ENCODE measurements around the gene VANGL2.

Gene VANGL2

GRCh38 chr1:160370561-160371345 is 29.6 kb upstream of the VANGL2 start:
- no peak overlapping the region for H3K27ac ChIP-seq
- TF ChIP-seq CTCF (conservative IDR thresholded peaks at IDR 0.05) (no peak), ZFX (IDR thresholded peaks at IDR 0.05) (no peak)

- TF ChIP-seq ZFX (IDR thresholded peaks at IDR 0.05) (no peak), CTCF (conservative IDR thresholded peaks at IDR 0.05) (no peak)
- H3K27ac ChIP-seq: no peak overlapping the region
Observed at GRCh38 chr1:160371346-160371631, 29.1 kb upstream of the VANGL2 start.

GRCh38 chr1:160371756-160372155 is 28.6 kb upstream of the VANGL2 start:
- no peak for TF ChIP-seq CTCF (conservative IDR thresholded peaks at IDR 0.05)
- no peak for TF ChIP-seq ZFX (IDR thresholded peaks at IDR 0.05)
- H3K27ac ChIP-seq: no peak overlapping the region

- TF ChIP-seq ZFX (IDR thresholded peaks at IDR 0.05) (no peak), CTCF (conservative IDR thresholded peaks at IDR 0.05) (no peak)
- no peak overlapping the region for H3K27ac ChIP-seq
Observed at GRCh38 chr1:160373696-160374095, 26.7 kb upstream of the VANGL2 start.

- H3K27ac ChIP-seq: no peak overlapping the region; the same call in 1 of the 2 replicates
Observed at GRCh38 chr1:160374306-160375110, 25.9 kb upstream of the VANGL2 start.

GRCh38 chr1:160375788-160376524 is 24.4 kb upstream of the VANGL2 start:
- no peak overlapping the region for H3K27ac ChIP-seq
- TF ChIP-seq CTCF (conservative IDR thresholded peaks at IDR 0.05) (no peak), ZFX (IDR thresholded peaks at IDR 0.05) (no peak)

More at GRCh38 chr1:160374306-160375110, 25.9 kb upstream of the VANGL2 start:
- TF ChIP-seq ZFX (IDR thresholded peaks at IDR 0.05) (no peak), CTCF (conservative IDR thresholded peaks at IDR 0.05) (no peak)

All from C4-2B (cell line).